ENCODE results near the gene SLC16A3. TPM values are rescaled to one million over a fixed set of nuclear protein-coding genes. Genes with fewer than 3 reads are reported as not detected.
A peak's percentile ranks its signal among the peaks of the same experiment; 100 is the strongest.

Gene SLC16A3
- total and polyA plus RNA-seq, 2 experiments from 2014 or later, result 3.5 to 10.6 TPM

DNA sequence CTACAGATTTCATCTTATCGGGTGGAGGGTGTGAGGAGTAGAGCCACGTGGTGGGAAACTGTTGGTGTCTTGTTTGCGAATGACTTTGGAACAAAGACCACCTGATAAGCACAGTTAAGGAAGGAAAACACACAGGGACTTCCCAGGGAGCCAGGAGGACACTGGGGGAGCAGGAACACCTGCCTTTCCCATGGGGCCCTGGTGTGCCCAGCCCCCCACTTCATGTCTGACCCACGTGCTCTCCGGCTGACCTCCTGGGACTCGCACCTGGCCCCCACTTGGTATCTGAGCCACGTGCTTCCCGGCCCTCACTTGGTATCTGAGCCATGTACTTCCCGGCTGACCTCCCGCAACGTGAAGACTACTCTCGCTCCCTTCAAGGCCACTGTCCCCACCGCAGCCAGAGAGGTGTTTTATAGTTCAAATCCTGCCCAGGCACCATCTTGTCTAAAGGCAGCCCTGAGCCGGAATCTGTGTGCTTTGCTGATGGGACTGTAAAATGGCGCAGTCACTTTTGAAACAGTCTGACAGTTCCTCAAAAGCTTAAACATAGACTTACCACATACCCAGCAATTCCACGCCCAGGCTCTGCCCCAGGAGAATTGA, 50.0 kb downstream of the SLC16A3 start:
- Histone ChIP-seq H3K4me3 (no peak overlapping the region), H3K27ac (ENCODE audit: low read depth) (no peak overlapping the region), H3K4me2 (no peak overlapping the region), H3K4me1 (ENCODE audit: insufficient read depth) (peaks cover 4% of the 10 kb centered on the region; the same call in 1 of the 2 replicates), H2AFZ (no peak overlapping the region), H3K36me3 (ENCODE audit: insufficient read depth) (no peaks in the 10 kb centered on the region), H3K9me2 (ENCODE audit: insufficient read depth) (no peaks in the 10 kb centered on the region), H3K27me3 (ENCODE audit: insufficient read depth) (no peaks in the 10 kb centered on the region), H4K20me1 (replicated peaks; ENCODE audit: insufficient read depth) (peaks cover 5% of the 10 kb centered on the region; the same call in 1 of the 2 replicates), H3F3A (replicated peaks; ENCODE audit: low read depth) (0 out of 2 replicates have a peak, but pooled peaks cover 14% of the 10 kb centered on the region), H3K79me2 (replicated peaks; ENCODE audit: insufficient read depth) (no peaks in the 10 kb centered on the region)
- Mint-ChIP-seq H3K27ac (no peak overlapping the region), H3K27me3 (ENCODE audit: insufficient read depth, low read depth, poor library complexity) (peaks cover 19% of the 10 kb centered on the region), H3K9me3 (no peaks in the 10 kb centered on the region; the same call in 2 of the 3 replicates), H3K4me3 (no peak overlapping the region), H3K4me1 (peaks cover 28% of the 10 kb centered on the region), H3K36me3 (ENCODE audit: low read depth) (no peaks in the 10 kb centered on the region)
- TF ChIP-seq, protein P1, sequence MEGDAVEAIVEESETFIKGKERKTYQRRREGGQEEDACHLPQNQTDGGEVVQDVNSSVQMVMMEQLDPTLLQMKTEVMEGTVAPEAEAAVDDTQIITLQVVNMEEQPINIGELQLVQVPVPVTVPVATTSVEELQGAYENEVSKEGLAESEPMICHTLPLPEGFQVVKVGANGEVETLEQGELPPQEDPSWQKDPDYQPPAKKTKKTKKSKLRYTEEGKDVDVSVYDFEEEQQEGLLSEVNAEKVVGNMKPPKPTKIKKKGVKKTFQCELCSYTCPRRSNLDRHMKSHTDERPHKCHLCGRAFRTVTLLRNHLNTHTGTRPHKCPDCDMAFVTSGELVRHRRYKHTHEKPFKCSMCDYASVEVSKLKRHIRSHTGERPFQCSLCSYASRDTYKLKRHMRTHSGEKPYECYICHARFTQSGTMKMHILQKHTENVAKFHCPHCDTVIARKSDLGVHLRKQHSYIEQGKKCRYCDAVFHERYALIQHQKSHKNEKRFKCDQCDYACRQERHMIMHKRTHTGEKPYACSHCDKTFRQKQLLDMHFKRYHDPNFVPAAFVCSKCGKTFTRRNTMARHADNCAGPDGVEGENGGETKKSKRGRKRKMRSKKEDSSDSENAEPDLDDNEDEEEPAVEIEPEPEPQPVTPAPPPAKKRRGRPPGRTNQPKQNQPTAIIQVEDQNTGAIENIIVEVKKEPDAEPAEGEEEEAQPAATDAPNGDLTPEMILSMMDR (conservative IDR thresholded peaks at IDR 0.05; ENCODE audit: low read depth in 2 of 2), result no peak
- TF ChIP-seq EZH2 (IDR thresholded peaks at IDR 0.05; ENCODE audit: low read depth, unreplicated experiment) (no peak), ZNF331 (CRISPR knock-in tag; IDR thresholded peaks at IDR 0.05; ENCODE audit: low read depth) (no peak), CREB1 (CRISPR knock-in tag; IDR thresholded peaks at IDR 0.05; ENCODE audit: low read depth) (no peak), STAT1 (IDR thresholded peaks at IDR 0.05; ENCODE audit: unreplicated experiment) (no peak), JUNB (IDR thresholded peaks at IDR 0.05; ENCODE audit: unreplicated experiment) (no peak), POLR2AphosphoS5 (IDR thresholded peaks at IDR 0.05; ENCODE audit: low read depth) (no peak), ZNF114 (CRISPR knock-in tag; IDR thresholded peaks at IDR 0.05) (no peak), NANOG (IDR thresholded peaks at IDR 0.05; ENCODE audit: borderline replicate concordance) (no peak), EZH2phosphoT487 (IDR thresholded peaks at IDR 0.05; ENCODE audit: unreplicated experiment) (no peak)
- TF ChIP-seq, protein P2, sequence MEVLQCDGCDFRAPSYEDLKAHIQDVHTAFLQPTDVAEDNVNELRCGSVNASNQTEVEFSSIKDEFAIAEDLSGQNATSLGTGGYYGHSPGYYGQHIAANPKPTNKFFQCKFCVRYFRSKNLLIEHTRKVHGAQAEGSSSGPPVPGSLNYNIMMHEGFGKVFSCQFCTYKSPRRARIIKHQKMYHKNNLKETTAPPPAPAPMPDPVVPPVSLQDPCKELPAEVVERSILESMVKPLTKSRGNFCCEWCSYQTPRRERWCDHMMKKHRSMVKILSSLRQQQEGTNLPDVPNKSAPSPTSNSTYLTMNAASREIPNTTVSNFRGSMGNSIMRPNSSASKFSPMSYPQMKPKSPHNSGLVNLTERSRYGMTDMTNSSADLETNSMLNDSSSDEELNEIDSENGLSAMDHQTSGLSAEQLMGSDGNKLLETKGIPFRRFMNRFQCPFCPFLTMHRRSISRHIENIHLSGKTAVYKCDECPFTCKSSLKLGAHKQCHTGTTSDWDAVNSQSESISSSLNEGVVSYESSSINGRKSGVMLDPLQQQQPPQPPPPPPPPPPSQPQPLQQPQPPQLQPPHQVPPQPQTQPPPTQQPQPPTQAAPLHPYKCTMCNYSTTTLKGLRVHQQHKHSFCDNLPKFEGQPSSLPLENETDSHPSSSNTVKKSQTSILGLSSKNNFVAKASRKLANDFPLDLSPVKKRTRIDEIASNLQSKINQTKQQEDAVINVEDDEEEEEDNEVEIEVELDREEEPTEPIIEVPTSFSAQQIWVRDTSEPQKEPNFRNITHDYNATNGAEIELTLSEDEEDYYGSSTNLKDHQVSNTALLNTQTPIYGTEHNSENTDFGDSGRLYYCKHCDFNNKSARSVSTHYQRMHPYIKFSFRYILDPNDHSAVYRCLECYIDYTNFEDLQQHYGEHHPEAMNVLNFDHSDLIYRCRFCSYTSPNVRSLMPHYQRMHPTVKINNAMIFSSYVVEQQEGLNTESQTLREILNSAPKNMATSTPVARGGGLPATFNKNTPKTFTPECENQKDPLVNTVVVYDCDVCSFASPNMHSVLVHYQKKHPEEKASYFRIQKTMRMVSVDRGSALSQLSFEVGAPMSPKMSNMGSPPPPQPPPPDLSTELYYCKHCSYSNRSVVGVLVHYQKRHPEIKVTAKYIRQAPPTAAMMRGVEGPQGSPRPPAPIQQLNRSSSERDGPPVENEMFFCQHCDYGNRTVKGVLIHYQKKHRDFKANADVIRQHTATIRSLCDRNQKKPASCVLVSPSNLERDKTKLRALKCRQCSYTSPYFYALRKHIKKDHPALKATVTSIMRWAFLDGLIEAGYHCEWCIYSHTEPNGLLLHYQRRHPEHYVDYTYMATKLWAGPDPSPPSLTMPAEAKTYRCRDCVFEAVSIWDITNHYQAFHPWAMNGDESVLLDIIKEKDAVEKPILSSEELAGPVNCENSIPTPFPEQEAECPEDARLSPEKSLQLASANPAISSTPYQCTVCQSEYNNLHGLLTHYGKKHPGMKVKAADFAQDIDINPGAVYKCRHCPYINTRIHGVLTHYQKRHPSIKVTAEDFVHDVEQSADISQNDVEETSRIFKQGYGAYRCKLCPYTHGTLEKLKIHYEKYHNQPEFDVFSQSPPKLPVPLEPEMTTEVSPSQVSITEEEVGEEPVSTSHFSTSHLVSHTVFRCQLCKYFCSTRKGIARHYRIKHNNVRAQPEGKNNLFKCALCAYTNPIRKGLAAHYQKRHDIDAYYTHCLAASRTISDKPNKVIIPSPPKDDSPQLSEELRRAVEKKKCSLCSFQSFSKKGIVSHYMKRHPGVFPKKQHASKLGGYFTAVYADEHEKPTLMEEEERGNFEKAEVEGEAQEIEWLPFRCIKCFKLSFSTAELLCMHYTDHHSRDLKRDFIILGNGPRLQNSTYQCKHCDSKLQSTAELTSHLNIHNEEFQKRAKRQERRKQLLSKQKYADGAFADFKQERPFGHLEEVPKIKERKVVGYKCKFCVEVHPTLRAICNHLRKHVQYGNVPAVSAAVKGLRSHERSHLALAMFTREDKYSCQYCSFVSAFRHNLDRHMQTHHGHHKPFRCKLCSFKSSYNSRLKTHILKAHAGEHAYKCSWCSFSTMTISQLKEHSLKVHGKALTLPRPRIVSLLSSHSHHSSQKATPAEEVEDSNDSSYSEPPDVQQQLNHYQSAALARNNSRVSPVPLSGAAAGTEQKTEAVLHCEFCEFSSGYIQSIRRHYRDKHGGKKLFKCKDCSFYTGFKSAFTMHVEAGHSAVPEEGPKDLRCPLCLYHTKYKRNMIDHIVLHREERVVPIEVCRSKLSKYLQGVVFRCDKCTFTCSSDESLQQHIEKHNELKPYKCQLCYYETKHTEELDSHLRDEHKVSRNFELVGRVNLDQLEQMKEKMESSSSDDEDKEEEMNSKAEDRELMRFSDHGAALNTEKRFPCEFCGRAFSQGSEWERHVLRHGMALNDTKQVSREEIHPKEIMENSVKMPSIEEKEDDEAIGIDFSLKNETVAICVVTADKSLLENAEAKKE (CRISPR knock-in tag; IDR thresholded peaks at IDR 0.05), result no peak
- TF ChIP-seq, protein P3, sequence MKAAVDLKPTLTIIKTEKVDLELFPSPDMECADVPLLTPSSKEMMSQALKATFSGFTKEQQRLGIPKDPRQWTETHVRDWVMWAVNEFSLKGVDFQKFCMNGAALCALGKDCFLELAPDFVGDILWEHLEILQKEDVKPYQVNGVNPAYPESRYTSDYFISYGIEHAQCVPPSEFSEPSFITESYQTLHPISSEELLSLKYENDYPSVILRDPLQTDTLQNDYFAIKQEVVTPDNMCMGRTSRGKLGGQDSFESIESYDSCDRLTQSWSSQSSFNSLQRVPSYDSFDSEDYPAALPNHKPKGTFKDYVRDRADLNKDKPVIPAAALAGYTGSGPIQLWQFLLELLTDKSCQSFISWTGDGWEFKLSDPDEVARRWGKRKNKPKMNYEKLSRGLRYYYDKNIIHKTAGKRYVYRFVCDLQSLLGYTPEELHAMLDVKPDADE (IDR thresholded peaks at IDR 0.05), result no peak
- TF ChIP-seq, protein P4, sequence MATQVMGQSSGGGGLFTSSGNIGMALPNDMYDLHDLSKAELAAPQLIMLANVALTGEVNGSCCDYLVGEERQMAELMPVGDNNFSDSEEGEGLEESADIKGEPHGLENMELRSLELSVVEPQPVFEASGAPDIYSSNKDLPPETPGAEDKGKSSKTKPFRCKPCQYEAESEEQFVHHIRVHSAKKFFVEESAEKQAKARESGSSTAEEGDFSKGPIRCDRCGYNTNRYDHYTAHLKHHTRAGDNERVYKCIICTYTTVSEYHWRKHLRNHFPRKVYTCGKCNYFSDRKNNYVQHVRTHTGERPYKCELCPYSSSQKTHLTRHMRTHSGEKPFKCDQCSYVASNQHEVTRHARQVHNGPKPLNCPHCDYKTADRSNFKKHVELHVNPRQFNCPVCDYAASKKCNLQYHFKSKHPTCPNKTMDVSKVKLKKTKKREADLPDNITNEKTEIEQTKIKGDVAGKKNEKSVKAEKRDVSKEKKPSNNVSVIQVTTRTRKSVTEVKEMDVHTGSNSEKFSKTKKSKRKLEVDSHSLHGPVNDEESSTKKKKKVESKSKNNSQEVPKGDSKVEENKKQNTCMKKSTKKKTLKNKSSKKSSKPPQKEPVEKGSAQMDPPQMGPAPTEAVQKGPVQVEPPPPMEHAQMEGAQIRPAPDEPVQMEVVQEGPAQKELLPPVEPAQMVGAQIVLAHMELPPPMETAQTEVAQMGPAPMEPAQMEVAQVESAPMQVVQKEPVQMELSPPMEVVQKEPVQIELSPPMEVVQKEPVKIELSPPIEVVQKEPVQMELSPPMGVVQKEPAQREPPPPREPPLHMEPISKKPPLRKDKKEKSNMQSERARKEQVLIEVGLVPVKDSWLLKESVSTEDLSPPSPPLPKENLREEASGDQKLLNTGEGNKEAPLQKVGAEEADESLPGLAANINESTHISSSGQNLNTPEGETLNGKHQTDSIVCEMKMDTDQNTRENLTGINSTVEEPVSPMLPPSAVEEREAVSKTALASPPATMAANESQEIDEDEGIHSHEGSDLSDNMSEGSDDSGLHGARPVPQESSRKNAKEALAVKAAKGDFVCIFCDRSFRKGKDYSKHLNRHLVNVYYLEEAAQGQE (IDR thresholded peaks at IDR 0.05; ENCODE audit: unreplicated experiment), result no peak
- DNase-seq (ENCODE audit: low spot score) (no peak), ATAC-seq (peak; percentile 14)

Measured in GM23338 (cell line).